GM21619 (cell line): ENCODE data around the gene UXT.

Source experiments
- ATAC-seq: cut with Tn5 transposase; IDR thresholded peaks from one replicate; pipeline ENCODE4 v1.9.1; 2021; ENCODE audit not compliant: unreplicated experiment

The UXT gene

DNA sequence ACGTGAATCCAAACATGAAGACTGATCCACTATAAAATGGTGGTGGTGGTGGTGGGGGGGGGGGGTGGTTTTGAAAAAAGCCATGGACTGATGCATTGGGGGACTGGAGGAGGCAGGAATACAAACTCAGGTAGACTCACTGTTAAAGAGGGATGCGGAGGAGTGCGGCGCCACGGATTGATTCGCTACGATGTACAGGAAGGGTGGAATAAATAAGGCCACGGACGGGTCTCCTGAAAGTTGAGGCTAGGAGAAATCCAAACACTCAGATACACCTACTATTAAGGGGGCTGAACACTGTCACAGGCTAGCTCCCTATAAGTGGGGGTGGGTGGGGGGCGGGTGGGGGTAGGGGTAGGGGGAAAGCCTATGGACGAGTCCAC, 9.2 kb downstream of the UXT start:
- no peak for ATAC-seq

DNA sequence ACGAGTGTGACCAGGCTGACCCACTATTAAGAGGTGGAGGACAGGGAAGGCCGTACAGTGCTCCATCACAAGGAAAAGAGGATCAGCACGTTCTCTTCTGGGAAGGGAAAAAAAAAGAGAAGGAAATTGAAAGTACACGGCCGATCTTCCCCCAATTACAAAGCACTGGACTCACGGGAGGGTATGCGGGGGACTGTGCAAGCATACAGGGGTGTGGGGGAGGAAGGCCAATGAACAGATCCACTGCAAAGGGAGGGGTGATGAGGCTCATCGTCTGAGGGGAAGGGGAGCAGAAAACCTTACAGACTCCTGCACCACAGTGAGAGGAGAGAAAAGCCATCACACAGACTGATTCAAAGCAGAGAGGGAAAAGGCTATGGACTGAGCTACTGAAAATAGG, 9.7 kb downstream of the UXT start:
- ATAC-seq: no peak

DNA sequence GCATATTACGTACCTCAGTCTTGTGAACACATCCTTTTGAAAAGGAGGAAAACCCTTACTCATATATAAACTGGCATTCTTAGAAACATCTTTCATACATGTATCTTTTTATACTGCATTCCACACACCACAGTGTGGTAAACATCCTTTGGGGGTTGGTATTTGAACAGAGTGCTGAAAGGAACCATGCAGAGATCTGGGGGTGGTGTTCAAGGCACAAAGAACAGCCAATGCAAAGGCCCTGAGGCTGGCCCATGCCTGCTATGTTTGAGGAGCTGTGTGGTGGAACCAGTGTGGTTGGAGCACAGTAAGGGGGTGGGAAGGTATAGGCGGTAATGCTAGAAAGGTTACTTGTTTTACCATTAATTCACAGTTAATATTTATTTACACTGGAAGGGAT, 10.6 kb downstream of the UXT start:
- no peak for ATAC-seq

DNA sequence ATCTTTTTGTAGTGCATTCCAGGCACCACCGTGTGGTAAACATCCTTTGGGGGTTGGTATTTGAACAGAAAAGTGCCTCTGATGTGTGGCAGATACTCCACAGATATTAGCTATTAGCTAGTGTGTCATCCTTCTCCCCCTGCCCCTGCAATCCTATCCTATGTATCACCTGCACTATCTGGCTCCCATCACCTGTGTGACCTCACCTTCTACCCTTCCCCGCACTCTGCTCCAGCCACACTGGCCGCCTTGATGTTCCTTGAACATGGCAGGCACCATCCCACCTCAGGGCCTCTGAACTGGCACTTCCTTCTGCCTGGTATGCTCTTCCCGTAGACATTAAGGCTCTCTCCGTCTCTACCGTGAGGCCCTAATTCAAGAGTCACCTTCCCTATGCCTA, 12.3 kb downstream of the UXT start:
- no peak for ATAC-seq

DNA sequence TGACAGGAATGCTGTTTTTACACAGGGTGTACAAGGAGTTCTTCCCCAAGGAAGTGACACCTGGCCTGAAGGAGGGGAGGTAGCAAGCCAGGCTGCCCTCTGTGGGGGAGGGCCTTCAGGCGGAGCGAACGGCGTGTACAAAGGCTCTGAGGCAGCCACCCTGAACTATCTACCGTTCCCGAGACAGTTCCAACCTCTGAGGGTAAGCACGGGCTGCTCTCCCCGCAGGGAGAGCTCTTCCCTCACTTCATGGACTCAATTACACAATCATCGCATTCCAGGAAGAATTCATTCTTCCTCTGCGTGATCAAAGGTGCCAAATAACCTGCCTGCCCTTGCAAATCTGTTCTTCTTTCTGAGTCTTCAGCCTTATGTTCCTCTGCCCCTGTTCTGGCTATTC, 13.4 kb downstream of the UXT start:
- ATAC-seq: no peak

DNA sequence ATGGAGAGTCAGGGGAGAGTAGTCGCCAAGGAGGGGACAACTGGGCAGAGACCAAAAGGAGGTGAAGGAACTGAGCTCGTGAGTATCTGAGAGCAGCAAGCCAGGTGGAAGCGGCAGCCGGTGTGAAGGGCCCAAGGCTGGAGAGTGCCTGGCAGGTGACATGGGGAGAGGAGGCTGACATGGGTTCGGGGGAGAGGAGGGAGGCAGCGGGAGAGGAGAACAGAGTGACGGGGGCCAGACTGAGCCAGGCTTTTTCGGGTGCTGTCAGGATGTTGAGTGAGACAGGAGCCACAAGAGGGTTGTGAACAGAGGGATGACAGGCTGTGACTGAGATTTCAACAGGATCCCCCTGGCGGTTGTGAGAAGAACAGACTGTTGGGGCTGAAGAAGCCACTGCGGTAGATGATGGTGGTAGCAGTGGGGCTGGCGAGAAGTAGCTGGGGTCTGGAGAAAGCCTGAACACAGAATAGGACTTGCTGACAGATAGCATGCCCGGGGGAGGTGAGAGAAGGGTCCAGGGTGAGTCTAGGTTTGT, 14.4 kb downstream of the UXT start:
- ATAC-seq: no peak

DNA sequence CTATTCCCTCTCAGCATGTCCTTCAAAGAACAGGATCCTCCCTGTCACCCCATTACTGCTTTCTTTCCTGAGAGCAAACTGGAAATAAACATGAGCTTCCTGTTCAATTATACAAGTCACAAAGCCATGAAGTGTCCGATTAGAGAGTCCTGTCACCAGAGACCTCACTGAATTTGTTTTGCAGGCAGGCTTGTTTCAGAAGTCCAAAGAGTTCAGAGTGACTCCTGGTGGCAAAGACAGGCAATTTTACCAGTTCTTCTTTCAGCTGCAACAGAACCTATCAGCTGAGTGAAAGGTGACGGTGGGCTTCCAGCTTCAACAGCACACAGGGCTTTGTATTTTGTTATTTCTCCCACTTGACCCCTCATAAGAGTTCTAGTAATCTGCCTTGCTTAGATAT, 15.1 kb downstream of the UXT start:
- no peak for ATAC-seq

DNA sequence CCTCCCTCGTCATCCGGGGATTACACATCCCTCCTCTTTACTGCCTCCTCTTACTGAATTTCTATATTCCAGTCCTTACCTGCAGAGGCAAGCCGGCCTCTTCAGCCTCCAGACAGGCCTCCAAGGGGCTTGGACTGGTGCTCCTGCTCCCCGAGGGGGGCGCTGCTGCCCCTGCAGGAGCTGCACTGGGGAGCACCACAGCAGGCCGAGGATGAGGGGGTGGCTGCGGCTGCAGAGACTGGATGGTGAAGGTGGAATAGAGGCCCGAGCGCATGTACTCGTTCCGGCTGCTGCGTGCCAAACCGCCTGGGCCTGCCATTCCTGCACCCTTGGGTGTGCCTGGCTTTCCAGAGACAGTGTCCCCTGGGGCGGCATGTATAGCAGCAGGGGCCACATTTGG, 20.2 kb downstream of the UXT start:
- no peak for ATAC-seq

DNA sequence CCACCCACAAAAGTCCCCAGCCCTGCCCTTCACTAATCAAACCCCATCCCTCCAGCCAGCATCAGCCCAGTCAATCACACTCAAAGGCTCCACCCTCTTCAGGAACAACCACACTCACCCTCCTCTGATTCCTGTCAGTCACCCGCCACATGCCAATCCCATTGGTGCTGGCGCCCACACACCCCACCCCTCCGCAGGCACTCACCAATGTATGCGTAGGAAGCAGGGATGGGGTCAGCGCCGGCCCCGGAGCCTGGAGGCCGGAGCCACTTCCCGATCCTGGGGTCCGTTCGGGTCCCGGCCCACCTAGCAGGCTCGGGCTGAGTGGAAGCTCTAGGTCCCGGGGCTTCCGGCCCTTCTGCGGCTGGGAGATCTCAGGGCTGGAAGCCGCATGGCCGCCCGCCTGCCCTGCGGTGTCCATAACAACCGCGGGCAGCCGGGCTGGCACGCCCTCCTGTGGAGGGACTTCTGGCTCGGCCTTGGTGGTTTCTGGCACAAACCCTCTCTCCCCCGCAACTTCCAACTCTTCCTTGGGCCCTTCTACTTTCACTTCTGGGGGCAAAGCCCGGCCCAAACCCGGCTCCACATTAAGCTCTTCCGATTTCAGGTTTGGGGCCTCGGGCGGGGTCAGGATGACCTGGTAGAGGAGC, 21.3 kb downstream of the UXT start:
- ATAC-seq: peak; percentile 54

DNA sequence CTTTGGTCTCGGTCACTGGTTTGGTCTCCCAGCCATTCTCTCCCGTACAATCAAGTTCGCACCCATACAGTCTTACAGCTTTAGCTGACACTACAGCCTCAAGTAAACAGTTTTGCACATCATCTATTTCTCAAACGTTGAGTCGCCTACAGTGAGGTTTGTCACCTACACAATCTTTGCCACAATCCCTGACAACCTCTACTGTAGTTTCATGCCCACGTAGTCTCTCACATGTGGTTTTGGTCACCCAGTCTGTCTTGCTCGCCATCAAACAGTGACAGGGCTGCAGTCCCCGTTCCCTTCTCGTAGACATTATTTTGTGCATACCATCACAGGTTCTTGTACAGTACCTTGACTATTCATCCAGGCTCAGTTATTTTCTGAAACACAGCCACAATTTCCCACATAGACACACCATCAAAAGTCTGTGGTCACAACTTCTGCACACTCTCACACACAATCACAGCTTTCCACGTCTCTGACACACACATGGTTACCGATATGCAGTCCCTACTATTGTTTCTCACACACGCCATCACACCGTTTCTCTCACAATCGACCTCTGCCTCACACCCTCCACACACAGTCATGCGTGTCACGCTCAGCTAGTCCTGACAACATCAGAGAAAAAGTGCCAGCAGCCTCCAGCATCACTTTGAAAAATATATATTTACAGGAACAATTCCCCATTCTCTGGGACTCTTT, 24.0 kb downstream of the UXT start:
- ATAC-seq: no peak

DNA sequence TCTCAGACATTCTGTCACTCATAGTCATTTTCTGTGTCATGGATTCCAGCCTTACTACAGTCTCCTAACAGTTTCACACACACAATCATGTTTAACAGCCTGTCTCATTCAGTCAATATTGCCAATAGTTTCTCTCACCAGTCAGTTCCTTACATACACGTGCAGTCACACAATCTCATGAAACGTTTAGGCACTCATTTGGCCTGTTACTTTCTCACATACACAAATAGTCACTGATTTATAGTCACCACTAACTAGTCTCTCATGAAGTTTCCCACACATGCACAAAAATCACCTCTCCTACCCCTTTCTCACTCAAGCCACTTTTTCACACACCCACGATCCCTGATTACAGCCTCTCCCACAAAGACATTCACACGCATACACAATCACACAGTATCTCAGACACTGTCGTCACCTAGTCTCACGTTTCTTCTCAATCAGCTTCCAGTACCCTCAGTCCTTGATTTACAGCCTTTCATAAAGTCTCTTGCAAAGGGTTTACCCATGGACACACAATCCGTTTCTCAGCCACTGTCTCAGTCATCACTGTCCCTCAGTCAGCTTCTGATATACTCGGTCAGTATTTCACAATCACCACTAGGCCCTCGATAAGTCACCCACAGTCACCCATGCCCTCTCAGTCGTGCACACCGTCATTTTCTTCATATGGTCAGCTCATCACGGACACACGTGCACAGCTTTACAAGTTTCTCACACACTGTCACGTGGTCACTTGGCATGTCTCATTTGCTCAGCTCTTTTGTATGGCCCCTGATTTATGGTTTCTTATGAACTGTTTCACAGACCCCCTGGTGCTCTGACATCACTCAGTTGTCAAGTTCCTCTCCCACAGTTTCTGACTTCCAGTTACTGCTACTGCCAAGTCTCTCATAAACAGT, 25.0 kb downstream of the UXT start:
- no peak for ATAC-seq

DNA sequence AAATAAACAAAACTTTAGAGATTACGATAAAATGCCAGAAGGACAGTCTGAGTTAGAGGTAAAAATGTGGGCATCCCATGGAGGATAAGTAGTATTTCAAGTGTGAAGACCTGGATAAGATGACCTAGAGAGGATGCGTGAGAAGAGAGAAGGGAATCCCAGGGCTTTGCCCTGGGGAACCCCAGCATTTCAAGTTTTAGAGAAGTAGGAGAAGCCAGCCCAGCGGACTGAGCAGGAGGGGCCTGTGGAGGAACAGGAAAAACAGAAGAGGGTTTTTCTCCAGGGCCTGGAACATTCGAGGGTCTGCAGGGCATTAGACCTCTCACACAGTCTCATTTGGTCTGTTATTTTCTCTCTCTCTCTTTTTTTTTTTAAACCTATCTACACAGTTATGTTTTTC, 26.3 kb downstream of the UXT start:
- no peak for ATAC-seq

DNA sequence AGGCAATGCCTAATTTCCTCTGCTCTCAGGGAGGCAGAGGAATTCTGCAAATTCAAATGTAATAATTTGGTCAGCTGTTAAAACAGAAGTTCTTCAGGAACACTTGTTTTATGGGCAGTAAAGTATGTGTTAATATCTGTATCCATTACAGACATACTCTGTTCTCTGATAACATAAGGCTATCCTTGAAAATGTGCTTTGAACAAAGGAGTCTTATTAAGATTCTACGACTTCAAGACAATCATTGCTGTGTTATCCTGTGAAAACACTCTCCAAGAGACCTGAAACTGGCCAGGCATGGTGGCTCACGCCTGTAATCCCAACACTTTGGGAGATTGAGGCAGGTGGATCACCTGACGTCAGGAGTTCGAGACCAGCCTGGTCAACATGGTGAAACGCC, 27.3 kb downstream of the UXT start:
- ATAC-seq: no peak

DNA sequence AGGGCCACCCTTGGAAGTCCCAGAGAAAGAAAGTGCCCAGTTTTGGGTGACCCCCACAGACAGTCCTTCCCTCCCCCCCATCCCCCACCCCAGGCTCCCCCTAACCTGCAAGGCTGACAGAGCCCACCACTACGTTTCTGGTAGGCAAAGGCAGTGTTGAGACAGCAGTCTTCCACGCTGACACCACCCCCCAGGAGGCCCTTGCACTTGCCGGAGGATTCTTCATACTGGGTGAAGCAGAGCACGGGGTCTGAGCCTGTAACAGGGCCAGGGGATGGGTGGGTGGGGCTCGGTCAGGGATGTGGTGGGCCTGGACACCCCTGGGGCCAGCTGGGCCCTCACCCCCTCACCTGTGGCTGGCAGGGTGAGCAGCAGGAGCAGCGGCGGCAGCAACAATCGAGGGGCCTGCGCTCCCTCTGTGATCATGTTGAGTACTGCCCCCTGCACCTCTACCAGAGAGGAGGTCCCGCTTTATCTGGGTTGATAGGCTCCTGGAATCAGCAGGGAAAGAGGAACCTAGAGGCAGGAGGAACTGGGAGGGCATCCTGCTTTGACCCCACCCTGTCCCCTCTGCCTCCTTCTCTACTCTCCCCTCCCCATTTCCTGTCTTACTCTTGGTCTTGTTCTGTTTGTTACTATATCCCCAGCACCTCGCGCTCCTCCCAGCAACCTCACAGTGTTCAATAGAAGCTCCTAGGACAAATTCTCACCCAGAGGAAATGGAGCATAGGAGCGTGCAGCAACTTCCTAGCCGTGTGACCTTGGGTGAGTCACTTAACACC, 29.4 kb downstream of the UXT start, which contains the start of gene CFP:
Gene CFP, minus strand, starts transcription at position 512 of the 782 bp plus-strand sequence. Its CDS starts 86 bp downstream, at position 426.
- no peak for ATAC-seq

DNA sequence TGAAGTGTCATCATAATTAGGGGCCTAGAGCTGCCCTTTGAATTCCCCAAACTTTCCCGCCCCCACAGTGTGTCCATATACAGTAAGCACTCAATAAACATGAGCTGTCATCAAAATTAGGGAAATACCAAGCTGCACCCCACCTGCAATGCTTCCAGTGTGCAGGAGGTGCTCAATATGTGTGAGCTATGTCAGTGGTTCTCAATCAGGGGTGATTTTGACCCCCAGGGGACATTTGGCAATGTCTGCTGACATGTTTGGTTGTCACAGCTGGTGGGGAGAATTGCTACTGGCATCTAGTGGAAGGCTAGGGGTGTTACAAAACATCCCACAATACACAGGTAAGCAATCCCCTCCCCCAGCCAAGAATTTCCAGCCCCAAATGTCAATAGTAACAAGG, 30.0 kb downstream of the UXT start:
- ATAC-seq: no peak

DNA sequence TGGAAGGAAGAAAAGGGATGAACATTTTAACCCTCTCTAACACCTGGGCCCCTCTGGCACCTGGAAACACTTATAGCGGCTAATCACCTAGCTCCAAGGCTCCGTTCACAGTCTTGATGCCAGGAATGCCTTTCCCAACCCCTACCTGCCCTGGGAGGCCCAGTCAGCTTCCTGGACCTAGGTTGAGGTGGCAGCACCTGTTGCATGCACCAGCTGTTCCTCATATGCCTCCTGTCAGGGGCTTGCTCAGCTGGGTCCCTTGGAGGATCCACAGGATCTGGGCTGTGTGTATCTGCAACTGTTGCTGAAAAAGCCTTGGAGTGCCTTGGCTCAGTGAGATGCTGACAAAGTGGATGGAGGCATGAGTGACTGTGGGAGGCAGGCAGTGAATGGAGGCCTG, 33.6 kb downstream of the UXT start:
- no peak for ATAC-seq

DNA sequence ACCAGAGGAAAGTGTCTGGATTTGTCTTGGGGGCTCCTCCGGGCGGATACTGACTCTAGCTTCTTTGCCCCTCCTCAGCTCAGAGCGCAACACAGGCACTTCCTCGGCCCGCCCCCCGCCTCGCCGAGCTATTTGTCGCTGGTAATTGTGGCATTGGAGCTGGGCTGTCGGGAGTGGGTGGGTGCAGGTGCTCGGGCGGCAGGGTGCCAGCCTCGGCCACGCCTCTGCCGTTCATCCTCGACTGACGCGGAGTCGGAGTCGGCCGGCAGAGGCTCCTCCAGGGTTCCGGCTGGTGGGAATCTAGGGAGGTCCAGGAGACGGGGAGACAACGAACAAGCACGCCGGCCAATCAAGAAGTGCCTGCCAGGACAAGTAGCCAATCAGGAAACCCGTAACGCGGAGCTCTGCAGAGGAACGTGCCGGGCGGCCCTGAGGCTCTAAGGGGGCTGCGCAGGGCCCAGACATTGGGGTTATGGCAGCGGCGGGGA, 35.4 kb downstream of the UXT start:
- no peak for ATAC-seq

DNA sequence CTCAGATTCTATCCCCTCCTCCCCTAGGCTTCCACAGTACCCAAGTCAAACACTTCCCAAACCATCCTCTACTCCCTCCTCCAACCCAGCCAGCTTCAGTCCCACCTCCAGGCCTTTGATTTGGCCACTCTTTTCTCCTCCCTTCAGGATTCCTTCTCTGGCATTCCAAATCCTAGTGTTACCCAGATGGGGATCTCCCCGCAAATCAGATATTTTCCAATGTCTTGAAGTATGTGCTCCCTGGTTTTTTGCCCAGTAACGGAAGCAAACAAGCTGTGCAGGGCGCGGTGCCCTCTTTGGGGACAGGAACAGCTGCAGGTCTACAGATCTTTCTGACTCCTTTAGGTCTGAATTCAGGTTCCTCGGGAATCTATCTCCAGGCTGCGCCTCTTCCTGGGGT, 37.1 kb downstream of the UXT start:
- no peak for ATAC-seq

DNA sequence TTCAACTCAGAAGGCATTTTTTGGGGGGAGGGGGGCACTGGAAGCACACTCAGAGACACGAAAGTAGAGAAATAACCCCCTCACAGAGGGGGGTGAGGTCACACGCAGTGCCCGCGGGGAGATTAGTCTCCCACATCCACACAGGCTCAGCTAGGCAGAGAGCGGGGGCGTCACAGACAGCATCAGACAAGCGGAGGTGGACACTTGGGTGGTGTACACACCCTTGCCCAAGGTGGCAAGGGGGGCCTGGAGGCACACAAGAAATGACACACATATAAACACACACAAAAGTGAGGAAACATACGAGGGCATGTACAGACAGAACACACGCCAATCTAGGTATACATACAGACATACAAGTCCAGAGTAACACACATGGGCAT, 38.7 kb downstream of the UXT start:
- no peak for ATAC-seq

DNA sequence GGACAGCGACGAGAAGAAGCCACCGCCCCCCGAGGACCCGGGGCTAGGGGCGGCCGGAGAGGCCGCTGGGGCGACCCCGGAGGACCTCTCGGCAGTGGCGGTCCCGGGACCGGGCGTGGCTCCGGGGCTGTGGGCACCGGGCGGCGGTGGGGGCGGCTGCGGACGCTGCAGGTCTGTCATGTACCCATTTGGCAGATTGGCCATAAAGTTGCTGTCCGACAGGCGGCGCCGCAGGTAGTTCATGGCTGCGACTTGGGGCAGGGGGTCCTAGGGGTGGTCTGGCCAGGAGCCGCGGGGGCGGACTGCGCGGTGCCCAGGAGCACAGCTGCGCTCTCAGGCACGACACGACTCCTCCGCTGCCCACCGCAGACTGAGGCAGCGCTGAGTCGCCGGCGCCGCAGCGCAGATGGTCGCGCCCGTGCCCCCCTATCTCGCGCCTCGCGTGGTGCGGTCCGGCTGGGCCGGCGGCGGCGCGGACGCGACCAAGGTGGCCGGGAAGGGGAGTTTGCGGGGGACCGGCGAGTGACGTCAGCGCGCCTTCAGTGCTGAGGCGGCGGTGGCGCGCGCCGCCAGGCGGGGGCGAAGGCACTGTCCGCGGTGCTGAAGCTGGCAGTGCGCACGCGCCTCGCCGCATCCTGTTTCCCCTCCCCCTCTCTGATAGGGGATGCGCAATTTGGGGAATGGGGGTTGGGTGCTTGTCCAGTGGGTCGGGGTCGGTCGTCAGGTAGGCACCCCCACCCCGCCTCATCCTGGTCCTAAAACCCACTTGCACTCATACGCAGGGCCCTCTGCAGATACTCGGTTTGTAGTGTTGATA, 39.3 kb downstream of the UXT start, which contains the start of gene SYN1:
Gene SYN1, minus strand, starts transcription at position 372 of the 817 bp plus-strand sequence. Its CDS starts 129 bp downstream, at position 243.
- ATAC-seq: peak; percentile 57
